CD4-positive, alpha-beta T cell (primary cell): ENCODE measurements around the gene TEX22. TPM values are rescaled to one million over a fixed set of nuclear protein-coding genes. Genes with fewer than 3 reads are reported as not detected.

Experiments used
- ATAC-seq: fragments of 200-7000 bp; cut with Tn5 transposase; one replicate; pipeline ENCODE4 v1.10.0; 2022; ENCODE audit warnings: mild to moderate bottlenecking; ENCODE audit not compliant: poor library complexity
- CTCF ChIA-PET: fragments of 350-600 bp; sonication (Branson Sonifier 250); formaldehyde crosslinking; loops from one replicate; lab custom pipeline; 2021; ENCODE audit warnings: antibody characterized with exemption, inconsistent platforms; lab: Charles Lee
- POLR2A ChIA-PET: fragments of 350-600 bp; sonication (Branson Sonifier 250); formaldehyde crosslinking; loops from one replicate; lab custom pipeline; 2021; ENCODE audit warnings: antibody characterized with exemption, inconsistent platforms; lab: Charles Lee
- DNase-seq, 14 experiments: peaks; one replicate each; pipeline ENCODE4 v3.0.0-alpha.2; 2013 to 2020; ENCODE audit warnings: mixed read lengths in 2 of 14
- H3K27ac ChIP-seq, 2 donors: one replicate each; pipeline versions ENCODE4 v1.5.1 to v1.7.0; 2013; ENCODE audit warnings: low read length in 2 of 2, low read depth in 1 of 2, mild to moderate bottlenecking in 1 of 2
- H3K27me3 ChIP-seq, 2 experiments: 1 replicate in 1 of 2; 2 replicates in 1 of 2; pipeline versions ENCODE4 v1.6.1 to v1.7.0; 2013; ENCODE audit warnings: low read length in 2 of 2, control low read depth in 1 of 2, mild to moderate bottlenecking in 1 of 2, moderate library complexity in 1 of 2; ENCODE audit not compliant: insufficient read depth in 2 of 2, control insufficient read depth in 1 of 2
- H3K36me3 ChIP-seq: one replicate; pipeline ENCODE4 v1.6.1; 2013; ENCODE audit warnings: low read length, control low read depth; ENCODE audit not compliant: insufficient read depth
- H3K4me1 ChIP-seq: one replicate; pipeline ENCODE4 v1.6.1; 2013; ENCODE audit warnings: low read length, control low read depth; ENCODE audit not compliant: insufficient read depth
- H3K4me3 ChIP-seq: one replicate; pipeline ENCODE4 v1.5.1; 2013; ENCODE audit warnings: mild to moderate bottlenecking, low read length, moderate library complexity
- H3K9me3 ChIP-seq, 2 experiments: 1 replicate in 1 of 2; 2 replicates in 1 of 2; pipeline versions ENCODE4 v1.6.1 to v1.7.0; 2013; ENCODE audit warnings: low read length in 2 of 2, mild to moderate bottlenecking in 2 of 2, control low read depth in 1 of 2, moderate library complexity in 1 of 2; ENCODE audit not compliant: control insufficient read depth in 1 of 2, insufficient read depth in 1 of 2
- H3K27ac Mint-ChIP-seq: one replicate; pipeline ENCODE4 v1.8.0; 2020; ENCODE audit warnings: mixed read lengths
- H3K27me3 Mint-ChIP-seq: one replicate; pipeline ENCODE4 v1.8.0; 2021; ENCODE audit warnings: mixed read lengths
- H3K36me3 Mint-ChIP-seq: one replicate; pipeline ENCODE4 v1.8.0; 2021; ENCODE audit warnings: low read depth, mixed read lengths
- H3K4me1 Mint-ChIP-seq: one replicate; pipeline ENCODE4 v1.8.0; 2021; ENCODE audit warnings: low read depth, mixed read lengths
- H3K4me3 Mint-ChIP-seq: one replicate; pipeline ENCODE4 v1.8.0; 2020; ENCODE audit warnings: mild to moderate bottlenecking, mixed read lengths
- H3K9me3 Mint-ChIP-seq: one replicate; pipeline ENCODE4 v1.8.0; 2020; ENCODE audit warnings: mixed read lengths
- intact Hi-C, 2 experiments: fragments of 100-400 bp; cut with DNase I in 1 of 2; cut with micrococcal nuclease in 1 of 2; formaldehyde crosslinking; loops; one replicate each; pipeline versions ENCODE4 v1.15.1 to v1.9.0; 2023 to 2025; cut with DNase I, micrococcal nuclease
- total RNA-seq, 174 experiments: library from RNA in 2 of 174; stranded (reverse) in 2 of 174; gene quantifications; one replicate each; pipeline ENCODE4 v1.2.3 and lab custom pipeline; 2021 to 2026
- TF ChIP-seq, protein P1 (sequence below): fragments of 200-600 bp; IDR thresholded peaks from one replicate; pipeline ENCODE4 v1.8.0; 2022; ENCODE audit warnings: antibody characterized with exemption, mild to moderate bottlenecking

The TEX22 gene
- total RNA-seq, 2 experiments from 2014 or later: 1.3 to 2.8 TPM

DNA sequence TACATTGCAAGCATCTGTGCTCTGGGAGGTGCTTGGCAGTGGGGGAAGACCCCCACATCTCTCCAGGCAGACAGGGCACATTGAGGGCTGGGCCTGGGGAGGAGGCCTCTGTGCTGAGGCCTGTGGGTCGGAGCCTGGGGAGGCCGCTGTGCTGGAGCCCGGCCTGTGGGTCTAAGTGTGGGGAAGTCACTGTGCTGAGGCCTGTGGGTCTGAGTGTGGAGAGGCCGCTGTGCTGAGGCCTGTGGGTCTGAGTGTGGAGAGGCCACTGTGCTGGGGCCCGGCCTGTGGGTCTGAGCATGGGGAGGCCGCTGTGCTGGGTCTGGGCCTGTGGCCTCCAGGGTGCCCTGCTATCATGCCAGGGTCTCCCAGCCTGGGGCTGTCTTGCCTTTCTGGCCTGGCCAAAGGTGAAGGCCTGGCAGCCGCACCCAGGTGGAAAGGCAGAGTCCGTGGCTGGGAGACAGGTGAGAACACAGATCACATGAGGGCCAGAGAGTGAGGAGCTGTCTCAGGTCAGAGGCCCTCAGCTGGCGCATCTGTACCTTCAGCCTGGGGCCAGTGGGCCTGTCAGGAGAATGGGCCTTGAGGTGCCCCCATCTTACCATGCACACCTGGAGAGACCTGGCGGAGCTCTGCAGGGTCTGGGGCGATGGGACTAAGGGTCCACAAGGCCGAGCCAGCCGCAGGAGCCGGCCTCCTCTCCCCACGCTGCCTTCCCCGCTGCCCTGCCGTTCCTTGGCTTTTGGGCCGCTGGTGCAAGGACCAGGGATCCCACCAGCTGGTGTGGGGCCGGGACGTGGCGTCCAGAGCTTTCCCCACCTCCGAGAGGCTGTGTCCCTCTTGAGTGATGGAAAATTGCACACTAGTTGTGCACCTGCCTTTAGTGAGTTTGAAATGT lies 57.7 kb downstream of the TEX22 start:
- POLR2A ChIA-PET: no interaction called here

GRCh38 chr14:105456736-105457617 lies 58.6 kb downstream of the TEX22 start:
- Histone ChIP-seq H3K36me3 (peaks cover 48% of the 10 kb centered on the region), H3K27ac (no peak overlapping the region), H3K9me3 (no peaks in the 10 kb centered on the region), H3K4me3 (no peak overlapping the region), H3K27me3 (no peaks in the 10 kb centered on the region), H3K4me1 (no peaks in the 10 kb centered on the region)
- TF ChIP-seq, protein P1, sequence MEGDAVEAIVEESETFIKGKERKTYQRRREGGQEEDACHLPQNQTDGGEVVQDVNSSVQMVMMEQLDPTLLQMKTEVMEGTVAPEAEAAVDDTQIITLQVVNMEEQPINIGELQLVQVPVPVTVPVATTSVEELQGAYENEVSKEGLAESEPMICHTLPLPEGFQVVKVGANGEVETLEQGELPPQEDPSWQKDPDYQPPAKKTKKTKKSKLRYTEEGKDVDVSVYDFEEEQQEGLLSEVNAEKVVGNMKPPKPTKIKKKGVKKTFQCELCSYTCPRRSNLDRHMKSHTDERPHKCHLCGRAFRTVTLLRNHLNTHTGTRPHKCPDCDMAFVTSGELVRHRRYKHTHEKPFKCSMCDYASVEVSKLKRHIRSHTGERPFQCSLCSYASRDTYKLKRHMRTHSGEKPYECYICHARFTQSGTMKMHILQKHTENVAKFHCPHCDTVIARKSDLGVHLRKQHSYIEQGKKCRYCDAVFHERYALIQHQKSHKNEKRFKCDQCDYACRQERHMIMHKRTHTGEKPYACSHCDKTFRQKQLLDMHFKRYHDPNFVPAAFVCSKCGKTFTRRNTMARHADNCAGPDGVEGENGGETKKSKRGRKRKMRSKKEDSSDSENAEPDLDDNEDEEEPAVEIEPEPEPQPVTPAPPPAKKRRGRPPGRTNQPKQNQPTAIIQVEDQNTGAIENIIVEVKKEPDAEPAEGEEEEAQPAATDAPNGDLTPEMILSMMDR: no peak
- Mint-ChIP-seq H3K4me1 (no peaks in the 10 kb centered on the region), H3K4me3 (no peak overlapping the region), H3K36me3 (peaks cover 33% of the 10 kb centered on the region), H3K27me3 (no peaks in the 10 kb centered on the region), H3K9me3 (no peaks in the 10 kb centered on the region), H3K27ac (no peak overlapping the region)
- ChIA-PET POLR2A (no interaction called here), CTCF (interaction anchor here (1.5 kb wide), 1 partner anchor 71 kb away, joined by 3 read pairs; no protein-coding TSS in a partner anchor)
- no peak for DNase-seq
- ATAC-seq: no peak
- intact Hi-C loops: no loop called here

More for the DNA sequence above, 57.7 kb downstream of the TEX22 start:
- ATAC-seq (no peak), DNase-seq (no peak)
- no peaks in the 10 kb centered on the region for H3K4me1 Mint-ChIP-seq
- H3K36me3 ChIP-seq: peaks cover 44% of the 10 kb centered on the region
- CTCF ChIA-PET: no interaction called here
- no peaks in the 10 kb centered on the region for H3K9me3 ChIP-seq
- no peaks in the 10 kb centered on the region for H3K27me3 Mint-ChIP-seq
- H3K4me3 Mint-ChIP-seq: no peak overlapping the region
- H3K27me3 ChIP-seq: no peaks in the 10 kb centered on the region
- no peak overlapping the region for H3K4me3 ChIP-seq
- no peak overlapping the region for H3K27ac ChIP-seq
- no peaks in the 10 kb centered on the region for H3K9me3 Mint-ChIP-seq
- no peak overlapping the region for H3K27ac Mint-ChIP-seq
- peaks cover 25% of the 10 kb centered on the region for H3K36me3 Mint-ChIP-seq
- intact Hi-C loops: no loop called here
- no peaks in the 10 kb centered on the region for H3K4me1 ChIP-seq
- TF ChIP-seq, protein P1: no peak

GRCh38 chr14:105458010-105458409 lies 59.7 kb downstream of the TEX22 start:
- Histone ChIP-seq H3K4me3 (no peak overlapping the region), H3K36me3 (peaks cover 44% of the 10 kb centered on the region), H3K4me1 (no peaks in the 10 kb centered on the region), H3K9me3 (no peaks in the 10 kb centered on the region), H3K27me3 (no peaks in the 10 kb centered on the region), H3K27ac (no peak overlapping the region)
- H3K4me3 Mint-ChIP-seq: no peak overlapping the region
- no peaks in the 10 kb centered on the region for H3K4me1 Mint-ChIP-seq
- ChIA-PET POLR2A (no interaction called here), CTCF (interaction anchor here (1.5 kb wide), 1 partner anchor 70 kb away, joined by 3 read pairs; no protein-coding TSS in a partner anchor)
- H3K36me3 Mint-ChIP-seq: peaks cover 24% of the 10 kb centered on the region
- H3K27ac Mint-ChIP-seq: no peak overlapping the region
- TF ChIP-seq, protein P1: no peak
- no peaks in the 10 kb centered on the region for H3K9me3 Mint-ChIP-seq
- H3K27me3 Mint-ChIP-seq: no peaks in the 10 kb centered on the region
- no peak for ATAC-seq
- no peak for DNase-seq
- intact Hi-C loops: no loop called here
